Measurements from ENCODE around the gene KRTAP1-1. TPM values are rescaled to one million over a fixed set of nuclear protein-coding genes. Genes with fewer than 3 reads are reported as not detected.
"Not testable (repeated sequence)": the region's sequence is repeated elsewhere in the genome, so short reads cannot be mapped to it uniquely, and the experiment has no call there.

KRTAP1-1 gene, protein sequence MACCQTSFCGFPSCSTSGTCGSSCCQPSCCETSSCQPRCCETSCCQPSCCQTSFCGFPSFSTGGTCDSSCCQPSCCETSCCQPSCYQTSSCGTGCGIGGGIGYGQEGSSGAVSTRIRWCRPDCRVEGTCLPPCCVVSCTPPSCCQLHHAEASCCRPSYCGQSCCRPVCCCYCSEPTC
- not detected for total RNA-seq

- DNase-seq = not testable (repeated sequence)
Observed at GRCh38 chr17:41040783-41041571, at the start of gene KRTAP1-1. Gene KRTAP1-1 (minus strand): TSS chr17:41041450. CDS start chr17:41041397, 53 bp downstream.

- DNase-seq = not testable (repeated sequence)
Observed at GRCh38 chr17:41088760-41089352, 47.6 kb upstream of the KRTAP1-1 start.

GRCh38 chr17:41084100-41084856 lies 43.0 kb upstream of the KRTAP1-1 start, which contains the start of gene KRTAP4-7:
Gene KRTAP4-7 (plus strand): TSS chr17:41084150. CDS start chr17:41084207, 57 bp downstream.
- not testable (repeated sequence) for DNase-seq

DNA sequence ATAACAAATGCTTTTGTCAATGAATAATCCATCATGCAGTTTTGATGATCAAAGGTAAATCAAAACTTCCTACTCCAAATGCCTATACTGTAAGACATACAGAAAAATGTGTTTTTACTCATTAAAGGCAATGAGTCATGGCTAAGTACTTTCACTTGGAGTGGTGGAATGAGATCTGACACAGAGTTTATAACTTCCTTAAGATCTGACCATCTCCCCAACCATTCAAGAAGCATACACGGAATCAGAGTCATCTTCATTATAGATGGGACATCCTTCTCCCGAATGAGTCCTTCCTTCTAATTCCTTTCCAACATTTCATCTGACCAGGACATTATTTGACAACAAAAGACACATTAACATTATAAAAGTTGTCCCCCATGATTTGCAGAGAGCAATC lies 42.2 kb upstream of the KRTAP1-1 start:
- not testable (repeated sequence) for DNase-seq

- no peak for DNase-seq
Observed at GRCh38 chr17:41082626-41083025, 41.4 kb upstream of the KRTAP1-1 start.

- no peak for DNase-seq
Observed at GRCh38 chr17:41076788-41077187, 35.5 kb upstream of the KRTAP1-1 start.

DNA sequence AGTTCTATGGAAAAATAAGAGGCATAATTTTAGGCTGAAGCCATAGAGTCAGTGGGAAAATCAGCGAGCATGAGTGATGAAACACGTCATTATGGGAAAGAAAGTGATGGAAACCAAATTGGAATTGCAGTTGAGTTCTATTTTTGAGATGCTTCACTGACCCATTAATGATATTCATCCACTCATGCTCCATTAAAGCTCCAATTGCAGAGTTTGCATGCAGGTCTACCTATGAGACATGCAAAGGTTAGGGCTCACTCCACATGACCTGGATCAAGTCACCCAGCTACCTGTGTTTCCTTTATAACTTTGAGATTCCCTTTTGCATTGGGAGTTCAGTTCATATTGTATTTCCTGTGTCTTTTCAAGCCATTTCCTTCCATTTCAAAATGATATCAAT lies 32.4 kb upstream of the KRTAP1-1 start:
- no peak for DNase-seq

DNA sequence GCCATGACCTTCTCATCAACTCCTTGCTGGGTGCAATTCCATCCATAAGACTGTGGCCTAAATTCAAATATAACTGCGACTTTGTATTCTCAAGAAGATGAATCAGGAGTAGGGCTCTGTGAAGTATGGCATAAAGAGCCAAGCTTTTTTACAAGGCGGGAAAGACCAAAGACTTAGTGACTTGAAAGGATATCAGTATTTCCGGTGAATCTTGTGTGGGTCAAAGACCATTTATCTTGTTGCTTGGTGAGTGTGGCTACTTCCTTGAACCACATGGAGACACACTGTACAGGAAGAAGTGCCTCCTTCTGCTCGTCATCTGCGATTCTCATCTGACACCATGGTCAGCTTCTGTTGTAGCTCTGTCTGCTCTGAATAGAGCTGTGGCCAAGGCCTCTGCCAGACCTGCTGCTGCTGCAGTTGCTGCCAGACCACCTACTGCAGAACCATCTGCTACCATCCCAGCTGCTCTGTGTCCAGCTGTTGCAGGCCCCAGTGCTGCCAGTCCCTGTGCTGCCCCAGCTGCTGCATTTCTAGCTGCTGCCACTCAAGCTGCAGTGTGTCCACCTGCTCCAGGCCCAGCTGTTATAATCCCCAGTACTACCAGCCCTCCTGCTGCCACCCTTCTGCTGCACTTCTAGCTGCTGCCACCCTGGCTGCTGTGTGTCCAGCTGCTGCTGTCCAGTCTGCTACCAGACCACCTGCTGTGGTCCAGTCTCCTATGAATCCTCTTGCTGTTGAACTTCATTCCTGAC lies 30.5 kb upstream of the KRTAP1-1 start:
- no peak for DNase-seq

DNA sequence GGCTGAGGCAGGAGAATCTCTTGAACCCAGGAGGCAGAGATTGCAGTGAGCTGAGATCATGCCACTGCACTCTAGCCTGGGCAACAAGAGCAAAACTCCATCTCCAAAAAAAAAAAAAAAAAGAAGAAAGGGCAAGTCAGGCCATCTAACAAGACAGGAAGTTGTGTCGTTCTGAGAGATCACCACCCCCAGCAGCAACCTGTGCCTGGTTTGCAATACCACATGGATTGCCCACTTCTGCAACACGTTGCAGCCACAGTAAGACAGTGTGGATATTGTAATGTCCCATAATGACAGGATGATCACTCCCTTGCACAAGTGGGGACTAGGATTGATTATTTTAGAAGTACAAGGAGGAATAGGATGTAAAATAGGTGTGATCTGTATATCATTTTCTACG lies 27.8 kb upstream of the KRTAP1-1 start:
- DNase-seq = no peak

DNA sequence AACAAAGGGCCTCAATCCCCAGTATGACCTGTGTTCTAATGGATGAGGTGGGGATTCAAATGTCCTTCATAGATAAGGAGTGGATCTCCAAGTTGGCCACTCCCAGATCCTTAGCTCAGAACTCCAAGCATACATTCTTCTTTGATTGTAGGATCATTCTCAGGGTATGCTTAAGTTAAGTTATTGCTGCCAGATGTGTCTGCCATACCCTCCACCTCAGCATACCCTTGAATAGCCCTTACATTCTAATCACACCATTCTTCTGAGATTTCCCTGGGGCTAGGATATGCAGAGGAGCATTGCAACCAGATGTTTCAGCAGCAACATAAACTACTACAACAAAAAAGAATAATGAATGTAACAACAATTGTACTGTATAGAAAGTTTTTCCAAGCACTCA lies 26.0 kb upstream of the KRTAP1-1 start:
- no peak for DNase-seq

GRCh38 chr17:41065829-41066624 lies 24.8 kb upstream of the KRTAP1-1 start, which contains the start of gene KRTAP2-4:
Gene KRTAP2-4 (minus strand): TSS chr17:41065879. CDS start chr17:41065845, 34 bp downstream.
- no peak for DNase-seq

- not testable (repeated sequence) for DNase-seq
Observed at GRCh38 chr17:41065016-41065689, 23.9 kb upstream of the KRTAP1-1 start.

DNA sequence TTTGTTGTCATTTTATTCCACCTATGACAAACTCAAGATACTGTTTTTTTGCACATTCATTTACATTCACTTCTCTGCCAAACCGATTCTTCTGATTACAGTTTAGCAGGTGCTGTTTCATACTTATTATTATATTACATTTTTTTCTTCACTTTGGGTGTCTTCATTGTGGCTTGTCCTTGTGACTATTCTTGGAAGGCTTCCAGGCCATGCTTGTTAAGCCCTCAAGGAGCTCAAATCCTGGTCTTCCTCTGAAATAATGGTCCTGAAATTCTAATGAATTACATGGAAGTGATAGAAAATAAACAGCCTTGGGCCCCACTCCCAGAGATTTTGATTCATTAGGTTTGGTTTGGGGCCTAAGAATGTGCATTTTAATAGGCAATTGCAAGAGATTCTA lies 23.1 kb upstream of the KRTAP1-1 start:
- no peak for DNase-seq

DNA sequence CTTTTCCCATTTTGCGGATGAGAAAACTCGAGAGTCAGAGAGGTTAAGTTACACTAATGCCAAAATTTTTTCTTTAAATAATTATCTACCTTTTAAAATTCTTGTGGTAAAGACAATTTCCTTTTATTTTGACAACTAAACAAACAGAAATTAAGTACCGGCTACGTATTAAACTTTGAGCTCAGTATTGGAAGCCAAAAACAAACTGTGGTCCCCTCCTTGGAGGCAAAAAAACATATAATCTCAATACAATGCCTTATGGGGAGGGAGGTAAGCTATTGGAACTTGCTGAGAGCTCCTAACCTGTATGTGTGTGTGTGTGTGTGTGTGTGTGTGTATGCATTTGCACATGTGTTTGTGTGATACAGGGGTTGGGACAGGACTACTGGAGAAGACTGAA lies 22.2 kb upstream of the KRTAP1-1 start:
- no peak for DNase-seq

DNA sequence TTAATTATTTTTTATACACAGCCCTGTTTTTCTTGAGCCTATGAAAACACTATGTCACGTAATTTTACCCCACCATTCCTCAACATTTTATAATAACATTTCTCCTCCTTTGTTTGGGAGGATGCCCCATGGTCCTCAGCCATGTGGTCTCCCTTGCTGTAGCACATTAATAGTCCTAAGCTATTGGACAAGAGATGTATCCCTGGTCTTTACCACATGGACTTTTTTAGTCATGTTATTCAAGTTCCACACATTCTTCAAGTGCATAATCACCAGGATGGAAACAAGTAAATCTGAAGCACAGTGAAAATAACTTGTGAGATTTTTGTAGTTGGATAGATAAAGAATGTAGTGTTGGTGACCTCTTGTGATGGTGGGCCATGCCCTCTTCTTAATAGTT lies 20.7 kb upstream of the KRTAP1-1 start:
- DNase-seq = no peak

DNA sequence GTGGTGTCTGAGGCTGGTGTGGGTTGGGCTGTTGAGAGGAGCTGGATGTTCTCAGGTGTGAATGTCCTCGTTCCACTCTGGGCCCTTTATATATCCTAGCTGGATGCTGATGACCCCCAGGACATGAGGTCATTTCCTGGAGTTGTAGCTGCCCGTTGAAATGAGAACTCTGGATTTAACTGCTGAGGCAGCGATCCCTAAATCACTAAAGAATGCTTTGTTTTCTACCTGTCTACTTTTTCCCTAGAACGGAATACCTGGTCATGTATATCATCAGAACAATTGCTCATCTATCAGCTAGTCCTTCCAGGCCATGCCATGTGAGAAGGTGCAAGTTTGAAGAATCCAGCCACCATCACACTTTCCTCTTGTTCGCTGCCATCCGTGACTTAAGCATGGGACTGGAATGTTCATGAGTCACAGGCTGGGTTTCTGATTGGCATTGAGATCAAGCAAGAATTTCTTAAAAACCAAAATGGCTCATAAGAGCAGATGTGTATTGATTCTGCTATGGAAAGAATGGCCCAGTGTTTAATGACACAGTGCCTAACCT lies 18.9 kb upstream of the KRTAP1-1 start, which contains the start of gene KRTAP2-3:
Gene KRTAP2-3 (minus strand): TSS at position 63 of the 553 bp plus-strand sequence. CDS start 64 bp downstream, outside the sequence.
- no peak for DNase-seq

DNA sequence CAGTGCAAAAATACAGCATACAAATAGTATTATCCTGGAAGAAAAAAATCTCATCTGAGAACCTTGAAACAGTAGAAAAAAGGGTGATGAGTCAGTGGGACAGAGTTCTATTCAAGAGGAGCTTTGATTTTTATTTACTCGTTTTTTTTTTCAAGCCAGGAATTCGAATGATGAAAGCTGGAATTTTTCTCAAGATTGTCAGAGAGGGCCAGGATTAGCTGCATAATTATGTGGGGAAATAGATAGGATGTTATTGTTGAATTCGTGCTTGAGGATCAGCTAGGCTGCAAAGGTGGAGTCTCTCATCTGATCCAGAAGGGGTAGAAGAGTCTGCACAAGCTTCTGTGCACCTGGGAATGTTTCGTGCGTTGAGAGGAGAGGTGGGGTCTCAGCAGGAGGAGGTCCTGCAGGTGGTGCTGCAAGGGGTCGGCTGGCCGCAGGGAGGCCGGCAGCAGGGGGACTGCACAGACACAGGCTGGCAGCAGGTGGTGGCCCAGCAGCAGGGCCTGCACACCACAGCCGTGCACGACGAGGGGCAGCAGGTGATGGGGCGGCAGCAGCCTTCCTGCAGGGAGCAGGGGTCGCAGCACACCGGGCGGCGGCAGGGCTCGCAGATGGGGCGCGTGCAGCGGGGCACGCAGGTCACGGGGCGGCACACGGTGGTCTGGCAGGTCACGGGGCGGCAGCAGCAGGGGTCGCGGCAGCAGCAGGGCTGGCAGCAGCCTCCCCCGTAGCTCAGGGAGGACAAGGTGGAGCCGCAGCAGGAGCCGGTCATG lies 18.2 kb upstream of the KRTAP1-1 start:
- not testable (repeated sequence) for DNase-seq

- DNase-seq = no peak
Observed at GRCh38 chr17:41058741-41059140, 17.5 kb upstream of the KRTAP1-1 start.

GRCh38 chr17:41057547-41057946 lies 16.3 kb upstream of the KRTAP1-1 start:
- no peak for DNase-seq

Data from effector CD4-positive, alpha-beta T cell (primary cell).